Neural progenitor cell (in vitro differentiated cells): ENCODE data around the gene TMSB10. TPM values are rescaled to one million over a fixed set of nuclear protein-coding genes. Genes with fewer than 3 reads are reported as not detected.

ENCODE experiments used
- DNase-seq: peaks from one replicate; pipeline ENCODE4 v3.0.0-alpha.2; 2016; ENCODE audit warnings: low spot score
- H2AFZ ChIP-seq: fragments of 200-600 bp; sonication (generic); replicated peaks from 2 replicates; pipeline ENCODE4 v1.6.1; 2016; ENCODE audit warnings: antibody characterized with exemption
- H3F3A ChIP-seq: fragments of 200-600 bp; sonication (generic); 2 replicates; pipeline ENCODE4 v1.6.1; 2016; ENCODE audit warnings: antibody characterized with exemption, low read depth
- H3K27ac ChIP-seq: fragments of 200-600 bp; sonication (generic); 2 replicates; pipeline ENCODE4 v1.5.1; 2016; ENCODE audit warnings: mild to moderate bottlenecking
- H3K27me3 ChIP-seq: fragments of 200-600 bp; sonication (generic); 2 replicates; pipeline ENCODE4 v1.6.1; 2016; ENCODE audit warnings: mild to moderate bottlenecking, moderate library complexity
- H3K36me3 ChIP-seq: fragments of 200-600 bp; sonication (generic); 2 replicates; pipeline ENCODE4 v1.5.1; 2016
- H3K4me1 ChIP-seq: fragments of 200-600 bp; sonication (generic); 2 replicates; pipeline ENCODE4 v1.6.1; 2016; ENCODE audit warnings: mixed run types
- H3K4me2 ChIP-seq: fragments of 200-600 bp; sonication (generic); 2 replicates; pipeline ENCODE4 v1.6.1; 2016
- H3K4me3 ChIP-seq: fragments of 200-600 bp; sonication (generic); 2 replicates; pipeline ENCODE4 v1.5.1; 2016
- H3K79me2 ChIP-seq: fragments of 200-600 bp; sonication (generic); 2 replicates; pipeline ENCODE4 v1.6.1; 2016; ENCODE audit warnings: low read depth
- H3K9ac ChIP-seq: fragments of 200-600 bp; sonication (generic); 2 replicates; pipeline ENCODE4 v1.6.1; 2016
- H3K9me3 ChIP-seq: fragments of 200-600 bp; sonication (generic); 2 replicates; pipeline ENCODE4 v1.5.1; 2016; ENCODE audit warnings: low read depth
- H4K20me1 ChIP-seq: fragments of 200-600 bp; sonication (generic); 2 replicates; pipeline ENCODE4 v1.6.1; 2016; ENCODE audit warnings: low read depth
- H3K27ac Mint-ChIP-seq: 3 replicates; pipeline ENCODE4 v1.8.0; 2021; ENCODE audit warnings: mixed read lengths
- H3K27me3 Mint-ChIP-seq: 2 replicates; pipeline ENCODE4 v1.8.0; 2022; ENCODE audit warnings: low read depth, mild to moderate bottlenecking, inconsistent platforms, moderate library complexity, mixed read lengths; ENCODE audit not compliant: insufficient read depth
- H3K36me3 Mint-ChIP-seq: 3 replicates; pipeline ENCODE4 v1.8.0; 2021; ENCODE audit warnings: mixed read lengths
- H3K4me1 Mint-ChIP-seq: 3 replicates; pipeline ENCODE4 v1.8.0; 2021; ENCODE audit warnings: mixed read lengths
- H3K4me3 Mint-ChIP-seq: 3 replicates; pipeline ENCODE4 v1.8.0; 2021; ENCODE audit warnings: mild to moderate bottlenecking, moderate library complexity, mixed read lengths
- H3K9me3 Mint-ChIP-seq: 3 replicates; pipeline ENCODE4 v1.8.0; 2020; ENCODE audit warnings: mixed read lengths
- CTCF ChIP-seq: fragments of 200-600 bp; sonication (generic); IDR thresholded peaks from 2 replicates; pipeline ENCODE4 v1.5.1; 2017; ENCODE audit warnings: antibody characterized with exemption, mild to moderate bottlenecking
- EZH2 ChIP-seq: fragments of 200-600 bp; sonication (generic); IDR thresholded peaks from 2 replicates; pipeline ENCODE4 v1.6.1; 2017; ENCODE audit warnings: antibody characterized with exemption, mild to moderate bottlenecking, moderate library complexity
- EZH2phosphoT487 ChIP-seq: fragments of 200-600 bp; sonication (generic); IDR thresholded peaks from 2 replicates; pipeline ENCODE4 v1.6.1; 2017; ENCODE audit warnings: antibody characterized with exemption
- total RNA-seq: library from RNA; depleted of rRNA; stranded (reverse); fragments of >200 nt; gene quantifications from 2 replicates; pipeline ENCODE4 v1.2.3, GENCODE V29; 2015; ENCODE audit warnings: low replicate concordance

The TMSB10 gene
- total RNA-seq, 1 donor from 2014 or later, result 2,248 TPM

GRCh38 chr2:84939426-84940087, 34.1 kb downstream of the TMSB10 start:
- no peaks in the 10 kb centered on the region for H3K79me2 ChIP-seq
- TF ChIP-seq EZH2 (no peak), EZH2phosphoT487 (no peak), CTCF (no peak)
- H3K4me3 ChIP-seq, result no peak overlapping the region
- H3K27ac ChIP-seq, result no peak overlapping the region
- no peak overlapping the region for H3K4me3 Mint-ChIP-seq
- no peaks in the 10 kb centered on the region for H3K9me3 Mint-ChIP-seq
- H3K9me3 ChIP-seq, result no peaks in the 10 kb centered on the region
- peak overlapping the region; percentile 30 for H2AFZ ChIP-seq
- H3K27ac Mint-ChIP-seq, result no peak overlapping the region
- H3K27me3 ChIP-seq, result no peaks in the 10 kb centered on the region
- H3K9ac ChIP-seq, result no peak overlapping the region
- no peak for DNase-seq
- no peaks in the 10 kb centered on the region for H4K20me1 ChIP-seq
- no peaks in the 10 kb centered on the region for H3F3A ChIP-seq
- no peaks in the 10 kb centered on the region for H3K36me3 ChIP-seq
- no peaks in the 10 kb centered on the region for H3K4me1 Mint-ChIP-seq
- H3K4me1 ChIP-seq, result no peaks in the 10 kb centered on the region
- H3K4me2 ChIP-seq, result no peak overlapping the region
- no peaks in the 10 kb centered on the region for H3K36me3 Mint-ChIP-seq
- no peaks in the 10 kb centered on the region for H3K27me3 Mint-ChIP-seq

GRCh38 chr2:84940088-84940470, 34.6 kb downstream of the TMSB10 start:
- H3K4me1 ChIP-seq, result no peaks in the 10 kb centered on the region
- H3K9ac ChIP-seq, result no peak overlapping the region
- H4K20me1 ChIP-seq, result no peaks in the 10 kb centered on the region
- no peaks in the 10 kb centered on the region for H3K79me2 ChIP-seq
- no peak overlapping the region for H3K4me2 ChIP-seq
- no peak overlapping the region for H3K27ac Mint-ChIP-seq
- H3K9me3 ChIP-seq, result no peaks in the 10 kb centered on the region
- no peaks in the 10 kb centered on the region for H3K36me3 ChIP-seq
- no peak overlapping the region for H3K4me3 Mint-ChIP-seq
- no peaks in the 10 kb centered on the region for H3K4me1 Mint-ChIP-seq
- H3F3A ChIP-seq, result no peaks in the 10 kb centered on the region
- no peak overlapping the region for H3K27ac ChIP-seq
- no peaks in the 10 kb centered on the region for H3K9me3 Mint-ChIP-seq
- H2AFZ ChIP-seq, result peak overlapping the region; percentile 30
- no peak for DNase-seq
- no peaks in the 10 kb centered on the region for H3K27me3 Mint-ChIP-seq
- H3K4me3 ChIP-seq, result no peak overlapping the region
- TF ChIP-seq EZH2phosphoT487 (no peak), EZH2 (no peak), CTCF (no peak)
- no peaks in the 10 kb centered on the region for H3K27me3 ChIP-seq
- H3K36me3 Mint-ChIP-seq, result no peaks in the 10 kb centered on the region

GRCh38 chr2:84940831-84941412, 35.5 kb downstream of the TMSB10 start:
- no peaks in the 10 kb centered on the region for H3K9me3 Mint-ChIP-seq
- Histone ChIP-seq H3K4me1 (no peaks in the 10 kb centered on the region), H3K9me3 (no peaks in the 10 kb centered on the region), H3K79me2 (no peaks in the 10 kb centered on the region), H3F3A (no peaks in the 10 kb centered on the region), H4K20me1 (no peaks in the 10 kb centered on the region), H3K27ac (no peak overlapping the region), H3K27me3 (no peaks in the 10 kb centered on the region), H3K36me3 (no peaks in the 10 kb centered on the region), H3K4me2 (no peak overlapping the region), H3K4me3 (no peak overlapping the region), H3K9ac (no peak overlapping the region), H2AFZ (no peak overlapping the region)
- H3K27me3 Mint-ChIP-seq, result no peaks in the 10 kb centered on the region
- no peaks in the 10 kb centered on the region for H3K4me1 Mint-ChIP-seq
- no peaks in the 10 kb centered on the region for H3K36me3 Mint-ChIP-seq
- DNase-seq, result no peak
- no peak overlapping the region for H3K4me3 Mint-ChIP-seq
- TF ChIP-seq EZH2phosphoT487 (no peak), CTCF (no peak), EZH2 (no peak)
- H3K27ac Mint-ChIP-seq, result no peak overlapping the region
